Measurements from ENCODE around the gene PIK3R5. TPM values are rescaled to one million over a fixed set of nuclear protein-coding genes. Genes with fewer than 3 reads are reported as not detected.
A peak's percentile ranks its signal among the peaks of the same experiment; 100 is the strongest.

PIK3R5 gene
- total RNA-seq, 2 experiments from 2014 or later: 73.9 to 77.9 TPM

DNA sequence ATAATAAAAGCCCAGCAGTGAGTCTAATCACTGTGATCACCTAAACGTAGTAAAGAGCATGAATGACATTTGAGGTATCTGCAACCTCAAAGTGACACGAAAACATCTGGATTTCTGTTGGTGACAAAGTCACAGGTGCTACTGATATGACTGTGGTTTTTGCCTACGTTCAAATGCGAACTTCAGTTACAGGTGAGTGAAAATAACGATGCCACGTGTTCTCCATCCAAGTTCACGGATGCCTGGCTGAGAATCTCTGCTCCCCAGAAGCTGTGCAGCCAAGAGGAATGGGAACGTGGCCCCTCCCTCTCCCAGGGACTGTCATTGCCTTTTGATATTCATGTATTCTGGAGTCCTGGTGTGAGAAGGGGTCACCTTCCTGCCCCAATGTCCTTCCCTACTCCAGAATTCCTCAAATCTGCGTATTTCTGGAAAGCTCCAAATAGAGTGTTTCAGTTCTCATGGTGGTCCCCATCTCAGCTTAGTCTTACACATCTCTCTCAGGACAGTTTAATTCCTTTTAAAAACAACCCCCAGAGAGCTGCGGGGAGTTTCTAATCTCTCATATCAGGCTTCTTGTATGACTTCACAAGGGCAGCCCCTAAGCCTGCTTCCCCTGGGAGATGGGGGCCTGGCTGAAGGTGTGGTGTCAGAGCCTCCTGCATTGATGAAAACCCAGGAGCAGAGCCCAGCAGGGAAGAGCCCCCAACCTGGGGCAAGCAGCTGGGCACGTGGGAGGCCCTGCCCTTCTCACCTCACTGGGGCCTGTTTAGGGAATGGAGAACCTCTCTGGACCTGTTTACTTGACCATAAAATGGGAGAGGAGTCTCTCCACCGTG, 25.8 kb downstream of the PIK3R5 start:
- no peak for DNase-seq

DNA sequence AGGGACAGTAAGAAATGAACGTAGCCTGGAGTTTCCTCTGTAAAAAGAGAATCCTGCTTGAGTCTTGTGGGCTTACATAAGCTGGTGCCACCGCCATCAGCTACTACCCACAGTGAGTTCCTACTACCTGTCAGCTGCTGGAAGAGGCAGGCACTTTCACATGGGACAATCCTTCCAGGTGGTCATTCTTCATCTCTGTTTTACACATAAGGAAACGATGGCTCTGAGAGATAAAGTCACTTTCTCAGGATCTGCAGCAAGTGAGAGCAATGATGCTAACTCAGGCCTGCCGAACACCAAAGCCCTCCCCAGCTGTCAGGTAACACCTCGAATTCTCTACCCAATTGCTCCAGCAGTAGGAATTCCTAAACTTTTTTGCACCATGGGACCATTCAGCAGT, 26.6 kb downstream of the PIK3R5 start:
- Mint-ChIP-seq H3K27me3 (ENCODE audit: low read depth) (no peaks in the 10 kb centered on the region), H3K4me1 (ENCODE audit: low read depth) (peaks cover 87% of the 10 kb centered on the region), H3K4me3 (peak overlapping the region; percentile 48), H3K27ac (peak overlapping the region; percentile 89), H3K36me3 (ENCODE audit: low read depth) (peaks cover 64% of the 10 kb centered on the region), H3K9me3 (ENCODE audit: insufficient read depth) (peaks cover 7% of the 10 kb centered on the region)
- ATAC-seq: no peak
- ChIA-PET CTCF (interaction anchor here (1.7 kb wide), 1 partner anchor 15 kb away, joined by 3 read pairs; no protein-coding TSS in a partner anchor), POLR2A (interaction anchor here (0.7 kb wide), 1 partner anchor 19 kb away, joined by 3 read pairs; no protein-coding TSS in a partner anchor)
- no peak for DNase-seq

More for the DNA sequence above, 25.8 kb downstream of the PIK3R5 start:
- Mint-ChIP-seq H3K27me3 (ENCODE audit: low read depth) (no peaks in the 10 kb centered on the region), H3K4me1 (ENCODE audit: low read depth) (peaks cover 87% of the 10 kb centered on the region), H3K4me3 (peak overlapping the region; percentile 48), H3K36me3 (ENCODE audit: low read depth) (peaks cover 65% of the 10 kb centered on the region), H3K27ac (peak overlapping the region; percentile 89), H3K9me3 (ENCODE audit: insufficient read depth) (peaks cover 11% of the 10 kb centered on the region)
- ChIA-PET CTCF (interaction anchor here (0.9 to 2.6 kb wide), 10 partner anchors 9 to 58 kb away, joined by 3 to 9 read pairs (median 4); no protein-coding TSS in a partner anchor), POLR2A (interaction anchor here (0.8 to 3.0 kb wide), 6 partner anchors 15 to 39 kb away, joined by 3 to 29 read pairs (median 5); partner anchors contain the start of gene PIK3R5)
- ATAC-seq: no peak

DNA sequence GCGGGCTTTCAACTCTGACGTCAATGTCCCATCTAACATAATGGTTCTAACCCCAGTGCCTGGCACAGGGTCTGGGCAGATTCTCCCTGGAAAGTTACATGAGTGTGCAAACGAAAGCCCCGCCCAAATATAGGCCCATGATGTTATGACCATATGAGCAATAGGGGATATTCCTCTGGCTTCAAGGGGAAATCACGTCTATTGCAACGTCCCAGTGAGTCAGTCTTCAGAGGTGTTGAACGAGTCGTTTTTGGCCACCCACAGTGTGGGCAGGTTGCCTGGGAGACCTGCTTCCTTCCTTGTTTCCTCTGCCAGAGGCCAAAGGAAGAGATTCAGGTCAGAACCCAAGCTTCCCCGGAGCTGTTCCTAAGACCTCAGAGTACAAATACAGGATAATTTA, 30.3 kb downstream of the PIK3R5 start:
- ChIA-PET POLR2A (interaction anchor here (1.2 kb wide), 1 partner anchor 34 kb away, joined by 3 read pairs; no protein-coding TSS in a partner anchor), CTCF (no interaction called here)
- Mint-ChIP-seq H3K9me3 (ENCODE audit: insufficient read depth) (peaks cover 22% of the 10 kb centered on the region), H3K4me1 (ENCODE audit: low read depth) (peaks cover 68% of the 10 kb centered on the region), H3K27ac (peak overlapping the region; percentile 43), H3K4me3 (peak overlapping the region; percentile 40), H3K27me3 (ENCODE audit: low read depth) (no peaks in the 10 kb centered on the region), H3K36me3 (ENCODE audit: low read depth) (peaks cover 83% of the 10 kb centered on the region)
- ATAC-seq: peak; percentile 76
- peak; percentile 69 for DNase-seq

DNA sequence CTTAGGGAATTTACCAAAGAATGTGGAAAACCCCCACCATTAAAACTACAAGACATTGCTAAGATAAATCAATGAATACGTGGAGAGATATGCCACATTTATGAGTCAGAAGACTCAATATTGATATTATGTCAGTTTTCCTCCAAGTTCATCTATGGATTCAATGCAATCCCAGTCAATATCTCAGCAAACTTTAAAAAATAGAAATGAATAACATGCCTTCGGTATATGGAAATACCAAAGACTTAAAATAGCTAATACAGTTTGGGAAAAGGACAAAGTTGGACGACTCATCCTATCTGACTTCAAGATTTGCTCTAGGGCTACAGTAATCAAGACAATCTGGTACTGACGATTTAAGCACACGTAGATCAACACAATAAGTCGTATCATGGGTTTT, 31.2 kb downstream of the PIK3R5 start:
- Mint-ChIP-seq H3K4me1 (ENCODE audit: low read depth) (peaks cover 62% of the 10 kb centered on the region), H3K36me3 (ENCODE audit: low read depth) (peaks cover 84% of the 10 kb centered on the region), H3K27ac (peak overlapping the region; percentile 43), H3K9me3 (ENCODE audit: insufficient read depth) (peaks cover 30% of the 10 kb centered on the region), H3K27me3 (ENCODE audit: low read depth) (no peaks in the 10 kb centered on the region), H3K4me3 (no peak overlapping the region)
- ChIA-PET POLR2A (no interaction called here), CTCF (no interaction called here)
- ATAC-seq (no peak), DNase-seq (no peak)

DNA sequence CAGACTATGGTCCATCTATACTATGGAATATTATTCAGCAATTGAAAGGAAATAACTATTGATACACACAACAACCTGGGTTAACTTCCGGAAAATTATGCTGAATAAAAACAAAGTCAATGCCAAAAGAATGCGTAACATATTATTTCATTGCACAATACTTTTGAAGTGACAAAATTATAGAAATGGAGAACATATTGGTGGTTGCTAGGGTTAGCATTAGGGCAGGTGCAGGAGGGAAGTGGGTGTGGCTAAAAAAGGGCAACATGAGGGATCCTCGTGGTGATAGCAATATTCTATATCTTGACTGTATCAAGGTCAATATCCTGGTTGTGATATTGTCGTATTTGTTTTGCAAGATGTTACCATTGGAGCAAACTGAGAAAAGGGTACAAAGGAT, 34.9 kb downstream of the PIK3R5 start:
- H3K27ac Mint-ChIP-seq: no peak overlapping the region
- peaks cover 78% of the 10 kb centered on the region for H3K36me3 Mint-ChIP-seq (ENCODE audit: low read depth)
- no peaks in the 10 kb centered on the region for H3K27me3 Mint-ChIP-seq (ENCODE audit: low read depth)
- peaks cover 42% of the 10 kb centered on the region for H3K9me3 Mint-ChIP-seq (ENCODE audit: insufficient read depth)
- H3K4me1 Mint-ChIP-seq (ENCODE audit: low read depth): peaks cover 34% of the 10 kb centered on the region
- H3K4me3 Mint-ChIP-seq: no peak overlapping the region
- no peak for DNase-seq
- no peak for ATAC-seq
- CTCF ChIA-PET: interaction anchor here (1.0 to 1.6 kb wide), 3 partner anchors 9 to 68 kb away, joined by 3 to 5 read pairs (median 4); no protein-coding TSS in a partner anchor
- POLR2A ChIA-PET: no interaction called here

DNA sequence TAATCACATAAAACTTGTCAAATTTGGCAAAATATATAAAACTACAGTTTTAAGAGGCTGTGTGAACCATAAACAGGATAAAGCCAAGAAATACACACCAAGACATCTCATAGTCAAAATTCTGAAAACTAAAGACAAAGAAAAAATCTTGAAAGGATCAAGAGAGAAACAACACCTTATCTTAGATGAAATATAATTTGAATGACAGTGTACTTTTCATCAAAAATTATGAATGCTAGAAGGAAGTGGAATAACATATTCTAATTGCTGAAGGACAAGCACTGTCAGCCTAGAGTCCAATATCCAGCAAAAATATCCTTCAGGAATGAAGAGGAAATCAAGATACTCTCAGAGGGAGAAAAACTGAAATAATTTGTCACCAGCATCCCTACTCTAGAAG, 37.2 kb downstream of the PIK3R5 start:
- Mint-ChIP-seq H3K27me3 (ENCODE audit: low read depth) (no peaks in the 10 kb centered on the region), H3K27ac (no peak overlapping the region), H3K4me3 (no peak overlapping the region), H3K4me1 (ENCODE audit: low read depth) (peaks cover 16% of the 10 kb centered on the region), H3K36me3 (ENCODE audit: low read depth) (peaks cover 63% of the 10 kb centered on the region), H3K9me3 (ENCODE audit: insufficient read depth) (peaks cover 38% of the 10 kb centered on the region)
- ATAC-seq: no peak
- POLR2A ChIA-PET: no interaction called here
- CTCF ChIA-PET: no interaction called here
- no peak for DNase-seq

DNA sequence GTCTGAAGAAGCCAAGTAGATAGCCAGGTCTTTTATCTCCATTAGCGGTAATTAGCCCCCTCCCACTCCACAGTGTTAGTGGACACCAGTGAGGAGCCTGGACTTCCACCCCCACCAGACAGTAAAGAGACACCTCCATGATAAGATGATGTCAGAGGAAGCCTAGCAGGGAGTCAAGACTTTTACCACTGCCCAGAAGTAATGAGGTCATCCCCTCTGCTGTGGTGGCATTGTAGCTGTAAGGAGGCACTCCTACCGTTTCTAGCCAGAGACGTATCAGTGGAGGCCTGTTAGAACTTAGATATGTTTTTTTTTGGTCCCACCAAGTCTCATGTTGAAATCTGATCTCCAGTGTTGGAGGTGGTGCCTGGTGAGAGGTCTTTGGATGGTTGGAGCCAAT, 38.1 kb downstream of the PIK3R5 start:
- ChIA-PET CTCF (interaction anchor here (1.1 kb wide), 1 partner anchor 13 kb away, joined by 4 read pairs; no protein-coding TSS in a partner anchor), POLR2A (no interaction called here)
- no peak for DNase-seq
- Mint-ChIP-seq H3K27ac (no peak overlapping the region), H3K9me3 (ENCODE audit: insufficient read depth) (peaks cover 41% of the 10 kb centered on the region), H3K4me1 (ENCODE audit: low read depth) (peaks cover 22% of the 10 kb centered on the region), H3K4me3 (no peak overlapping the region), H3K36me3 (ENCODE audit: low read depth) (peaks cover 64% of the 10 kb centered on the region), H3K27me3 (ENCODE audit: low read depth) (no peaks in the 10 kb centered on the region)
- ATAC-seq: no peak

DNA sequence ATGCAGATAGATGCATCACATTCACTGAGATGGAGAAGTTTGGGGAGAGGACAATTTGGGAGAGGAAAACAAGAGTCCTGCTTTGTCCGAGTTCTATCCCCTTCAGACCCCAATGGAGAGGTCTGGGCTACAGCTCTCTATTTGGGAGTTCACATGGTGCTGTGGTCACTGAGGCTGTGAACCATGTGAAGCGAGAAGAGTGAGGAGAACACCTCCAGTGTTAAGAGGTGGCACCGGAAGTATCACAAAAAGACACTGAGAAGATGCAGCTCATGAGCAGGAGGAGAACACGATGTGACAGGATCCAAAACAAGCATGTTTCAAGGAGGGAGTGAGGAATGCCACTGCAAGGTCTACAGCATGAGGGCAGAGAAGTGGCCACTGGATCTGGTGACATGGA, 39.7 kb downstream of the PIK3R5 start:
- no peak overlapping the region for H3K27ac Mint-ChIP-seq
- no peaks in the 10 kb centered on the region for H3K27me3 Mint-ChIP-seq (ENCODE audit: low read depth)

DNA sequence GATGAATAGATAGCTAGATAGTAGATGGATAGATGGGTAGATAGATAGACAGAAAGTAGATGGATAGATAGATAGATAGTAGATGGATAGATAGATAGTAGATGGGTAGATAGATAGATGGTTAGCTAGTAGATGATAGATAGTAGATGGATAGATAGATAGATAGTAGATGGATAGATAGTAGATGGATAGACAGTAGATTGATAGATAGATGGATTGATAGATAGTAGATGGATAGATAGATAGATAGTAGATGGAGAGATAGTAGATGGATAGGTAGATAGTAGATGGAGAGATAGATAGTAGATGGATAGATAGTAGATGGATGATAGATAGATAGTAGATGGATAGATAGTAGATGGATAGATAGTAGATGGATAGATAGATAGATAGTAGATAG, 40.4 kb downstream of the PIK3R5 start:
- H3K36me3 Mint-ChIP-seq (ENCODE audit: low read depth): peaks cover 53% of the 10 kb centered on the region
- ChIA-PET POLR2A (no interaction called here), CTCF (interaction anchor here (1.0 kb wide), 1 partner anchor 24 kb away, joined by 3 read pairs; no protein-coding TSS in a partner anchor)
- H3K4me3 Mint-ChIP-seq: no peak overlapping the region
- peaks cover 29% of the 10 kb centered on the region for H3K9me3 Mint-ChIP-seq (ENCODE audit: insufficient read depth)
- H3K27ac Mint-ChIP-seq: no peak overlapping the region
- no peak for DNase-seq
- peaks cover 15% of the 10 kb centered on the region for H3K4me1 Mint-ChIP-seq (ENCODE audit: low read depth)
- no peak for ATAC-seq
- no peaks in the 10 kb centered on the region for H3K27me3 Mint-ChIP-seq (ENCODE audit: low read depth)

More for the DNA sequence above, 39.7 kb downstream of the PIK3R5 start:
- DNase-seq (no peak), ATAC-seq (no peak)
- Mint-ChIP-seq H3K4me3 (no peak overlapping the region), H3K4me1 (ENCODE audit: low read depth) (peaks cover 18% of the 10 kb centered on the region), H3K9me3 (ENCODE audit: insufficient read depth) (peaks cover 31% of the 10 kb centered on the region), H3K36me3 (ENCODE audit: low read depth) (peaks cover 56% of the 10 kb centered on the region)
- ChIA-PET CTCF (interaction anchor here (1.0 kb wide), 1 partner anchor 25 kb away, joined by 3 read pairs; no protein-coding TSS in a partner anchor), POLR2A (no interaction called here)

DNA sequence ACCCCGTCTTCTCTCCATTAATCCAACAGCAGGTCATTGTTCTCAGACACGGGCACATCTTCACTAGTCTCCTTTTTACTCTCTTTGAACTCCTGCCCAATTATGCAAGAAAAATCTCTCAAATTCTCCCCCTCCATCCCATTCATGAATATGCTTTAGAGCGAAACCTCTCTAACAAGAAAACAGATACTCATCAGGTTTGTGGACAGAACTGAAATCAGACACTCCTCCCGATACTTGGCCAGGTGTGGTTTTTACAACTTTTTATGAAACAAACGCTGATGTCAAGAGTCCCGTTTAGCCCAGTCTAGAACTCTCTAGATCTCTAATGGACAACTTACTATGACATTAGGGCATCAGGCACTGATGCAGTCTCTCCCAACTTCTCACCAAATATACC, 40.9 kb downstream of the PIK3R5 start:
- CTCF ChIA-PET: interaction anchor here (1.5 kb wide), 1 partner anchor 24 kb away, joined by 3 read pairs; no protein-coding TSS in a partner anchor

DNA sequence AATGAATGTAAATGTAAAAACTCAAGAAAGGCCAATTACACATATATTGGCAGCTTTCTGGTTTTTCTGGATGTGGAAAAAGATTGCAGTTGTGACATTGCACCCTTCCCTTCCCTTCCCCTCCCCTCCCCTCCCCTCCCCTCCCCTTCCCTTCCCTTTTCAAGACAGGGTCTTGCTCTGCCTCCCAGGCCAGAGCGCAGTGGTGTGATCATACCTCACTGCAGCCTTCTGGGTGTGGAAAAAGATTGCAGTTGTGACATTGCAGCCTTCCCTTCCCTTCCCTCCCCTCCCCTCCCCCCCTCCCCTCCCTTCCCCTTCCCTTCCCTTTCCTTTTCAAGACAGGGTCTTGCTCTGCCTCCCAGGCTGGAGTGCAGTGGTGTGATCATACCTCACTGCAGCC, 41.7 kb downstream of the PIK3R5 start:
- Mint-ChIP-seq H3K27ac (no peak overlapping the region), H3K4me3 (no peak overlapping the region), H3K9me3 (ENCODE audit: insufficient read depth) (peaks cover 20% of the 10 kb centered on the region), H3K36me3 (ENCODE audit: low read depth) (peaks cover 56% of the 10 kb centered on the region), H3K4me1 (ENCODE audit: low read depth) (peaks cover 16% of the 10 kb centered on the region), H3K27me3 (ENCODE audit: low read depth) (no peaks in the 10 kb centered on the region)
- ChIA-PET POLR2A (no interaction called here), CTCF (interaction anchor here (1.5 kb wide), 1 partner anchor 23 kb away, joined by 3 read pairs; no protein-coding TSS in a partner anchor)
- DNase-seq: no peak
- ATAC-seq: no peak

More for the DNA sequence above, 40.9 kb downstream of the PIK3R5 start:
- POLR2A ChIA-PET: no interaction called here
- H3K27me3 Mint-ChIP-seq (ENCODE audit: low read depth): no peaks in the 10 kb centered on the region
- peaks cover 52% of the 10 kb centered on the region for H3K36me3 Mint-ChIP-seq (ENCODE audit: low read depth)
- no peak overlapping the region for H3K4me3 Mint-ChIP-seq
- H3K4me1 Mint-ChIP-seq (ENCODE audit: low read depth): peaks cover 16% of the 10 kb centered on the region
- peaks cover 23% of the 10 kb centered on the region for H3K9me3 Mint-ChIP-seq (ENCODE audit: insufficient read depth)
- ATAC-seq (no peak), DNase-seq (no peak)
- H3K27ac Mint-ChIP-seq: no peak overlapping the region

DNA sequence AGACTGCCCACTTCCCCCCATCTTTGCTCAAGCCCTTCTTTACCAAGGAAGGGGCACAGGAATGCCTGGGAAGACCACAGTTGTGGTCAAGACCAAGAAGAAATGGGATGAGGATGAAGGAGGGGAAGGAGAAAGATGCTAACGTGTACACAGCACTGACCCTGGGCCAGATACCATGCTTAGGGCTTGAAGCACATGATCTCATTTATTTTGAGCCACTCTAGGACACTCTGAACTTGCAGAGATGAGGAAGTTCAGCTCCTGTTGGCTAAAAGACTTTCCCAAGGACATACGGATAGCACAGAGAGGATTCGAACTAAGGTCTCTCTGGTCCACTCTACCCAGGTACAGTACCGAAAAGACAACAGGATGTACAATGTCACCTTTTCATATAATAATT, 42.6 kb downstream of the PIK3R5 start:
- Mint-ChIP-seq H3K4me3 (no peak overlapping the region), H3K4me1 (ENCODE audit: low read depth) (peaks cover 18% of the 10 kb centered on the region), H3K27me3 (ENCODE audit: low read depth) (no peaks in the 10 kb centered on the region), H3K27ac (peak overlapping the region; percentile 7), H3K9me3 (ENCODE audit: insufficient read depth) (peaks cover 14% of the 10 kb centered on the region), H3K36me3 (ENCODE audit: low read depth) (peaks cover 56% of the 10 kb centered on the region)
- POLR2A ChIA-PET: no interaction called here
- DNase-seq: no peak
- CTCF ChIA-PET: interaction anchor here (0.8 to 1.5 kb wide), 4 partner anchors 15 to 75 kb away, joined by 3 to 4 read pairs (median 3); no protein-coding TSS in a partner anchor
- no peak for ATAC-seq

Data from activated CD8-positive, alpha-beta T cell treated with anti-CD3 and anti-CD28 coated beads, Interleukin-2, amount 10 ng/mL, durations not matched to agents 7 days and 5 days (primary cell).